Natural killer cell (primary cell): ENCODE data around the gene TPD52L2. TPM values are rescaled to one million over a fixed set of nuclear protein-coding genes. Genes with fewer than 3 reads are reported as not detected.
A peak's percentile ranks its signal among the peaks of the same experiment; 100 is the strongest.

ENCODE experiments used
- ATAC-seq, 3 donors: fragments of 150-1000 bp in 2 of 3; fragments of 200-7000 bp in 1 of 3; cut with Tn5 transposase; 1 replicate in 1 of 3; 2 replicates in 2 of 3; pipeline ENCODE4 v1.10.0; 2021; ENCODE audit warnings: mild to moderate bottlenecking in 2 of 3, moderate library complexity in 2 of 3
- DNase-seq, 2 donors: peaks; one replicate each; pipeline versions ENCODE4 v3.0.0 to v3.0.0-alpha.2; 2013 to 2021; ENCODE audit warnings: mixed read lengths in 1 of 2
- H3K27ac ChIP-seq: one replicate; pipeline ENCODE4 v1.5.1; 2013; ENCODE audit warnings: mild to moderate bottlenecking, low read length
- H3K27me3 ChIP-seq: one replicate; pipeline ENCODE4 v1.6.1; 2013; ENCODE audit warnings: low read length; ENCODE audit not compliant: control insufficient read depth, insufficient read depth
- H3K36me3 ChIP-seq: one replicate; pipeline ENCODE4 v1.6.1; 2013; ENCODE audit warnings: low read length; ENCODE audit not compliant: control insufficient read depth, insufficient read depth
- H3K4me1 ChIP-seq: one replicate; pipeline ENCODE4 v1.6.1; 2013; ENCODE audit warnings: low read length; ENCODE audit not compliant: control insufficient read depth, insufficient read depth
- H3K4me3 ChIP-seq: one replicate; pipeline ENCODE4 v1.5.1; 2013; ENCODE audit warnings: low read length
- H3K9me3 ChIP-seq: one replicate; pipeline ENCODE4 v1.6.1; 2013; ENCODE audit warnings: low read length; ENCODE audit not compliant: control insufficient read depth, insufficient read depth
- H3K27ac Mint-ChIP-seq, 2 donors: one replicate each; pipeline ENCODE4 v1.8.0; 2022; ENCODE audit warnings: mild to moderate bottlenecking in 2 of 2, mixed read lengths in 2 of 2, moderate library complexity in 1 of 2
- H3K27me3 Mint-ChIP-seq, 2 donors: one replicate each; pipeline ENCODE4 v1.8.0; 2022; ENCODE audit warnings: low read depth in 2 of 2, mixed read lengths in 2 of 2
- H3K36me3 Mint-ChIP-seq: one replicate; pipeline ENCODE4 v1.8.0; 2022; ENCODE audit warnings: mixed read lengths
- H3K4me1 Mint-ChIP-seq, 2 donors: one replicate each; pipeline ENCODE4 v1.8.0; 2022; ENCODE audit warnings: mixed read lengths in 2 of 2
- H3K4me3 Mint-ChIP-seq: one replicate; pipeline ENCODE4 v1.8.0; 2022; ENCODE audit warnings: mild to moderate bottlenecking, moderate library complexity, mixed read lengths
- H3K9me3 Mint-ChIP-seq, 2 donors: one replicate each; pipeline ENCODE4 v1.8.0; 2022; ENCODE audit warnings: mixed read lengths in 2 of 2
- WGBS: methylation state at CpG from one replicate; pipeline ENCODE4 v1.1.7; 2013; ENCODE audit warnings: missing lambda C conversion rate; ENCODE audit not compliant: insufficient coverage; 5-methylcytosine and 5-hydroxymethylcytosine counted together
- intact Hi-C: fragments of 100-400 bp; cut with micrococcal nuclease; formaldehyde crosslinking; loops from one replicate; pipeline ENCODE4 v1.14.2; 2022
- total RNA-seq, 4 donors: library from RNA; stranded (reverse); fragments of 120-200 nt in 1 of 4; gene quantifications; one replicate each; pipeline versions ENCODE4 v1.2.3 to v1.2.4, GENCODE V29; 2013 to 2022
- TF ChIP-seq, protein P1 (sequence below): fragments of 200-600 bp; IDR thresholded peaks from one replicate; pipeline ENCODE4 v1.8.0; 2022; ENCODE audit warnings: antibody characterized with exemption

TPD52L2 gene
- total RNA-seq, 3 donors from 2014 or later (not counting 1 experiment from before 2014, with no cell fraction given), result 36.8 to 47.2 (median 45.1) TPM

DNA sequence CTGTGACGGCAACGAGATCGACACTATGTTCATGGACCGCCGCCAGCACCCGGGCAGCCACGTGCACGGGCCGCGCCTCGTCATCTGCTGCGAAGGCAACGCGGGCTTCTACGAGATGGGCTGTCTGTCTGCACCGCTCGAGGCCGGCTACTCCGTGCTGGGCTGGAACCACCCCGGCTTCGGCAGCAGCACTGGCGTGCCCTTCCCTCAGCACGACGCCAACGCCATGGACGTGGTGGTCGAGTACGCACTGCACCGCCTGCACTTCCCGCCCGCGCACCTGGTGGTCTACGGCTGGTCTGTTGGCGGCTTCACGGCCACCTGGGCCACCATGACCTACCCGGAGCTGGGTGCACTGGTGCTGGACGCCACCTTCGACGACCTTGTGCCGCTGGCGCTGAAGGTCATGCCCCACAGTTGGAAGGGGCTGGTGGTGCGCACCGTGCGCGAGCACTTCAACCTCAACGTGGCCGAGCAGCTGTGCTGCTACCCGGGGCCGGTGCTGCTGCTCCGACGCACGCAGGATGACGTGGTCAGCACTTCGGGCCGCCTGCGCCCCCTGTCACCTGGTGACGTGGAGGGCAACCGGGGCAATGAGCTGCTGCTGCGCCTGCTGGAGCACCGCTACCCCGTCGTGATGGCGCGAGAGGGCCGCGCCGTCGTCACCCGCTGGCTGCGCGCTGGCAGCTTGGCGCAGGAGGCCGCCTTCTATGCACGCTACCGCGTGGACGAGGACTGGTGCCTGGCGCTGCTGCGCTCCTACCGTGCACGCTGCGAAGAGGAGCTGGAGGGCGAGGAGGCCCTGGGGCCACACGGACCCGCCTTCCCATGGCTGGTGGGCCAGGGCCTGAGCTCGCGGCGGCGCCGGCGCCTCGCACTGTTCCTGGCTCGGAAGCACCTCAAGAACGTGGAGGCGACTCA is 2.8 kb upstream of the TPD52L2 start:
- Mint-ChIP-seq H3K4me1 (peaks cover 21 to 50% of the 10 kb centered on the region in 2 donors), H3K9me3 (no peaks in the 10 kb centered on the region), H3K36me3 (no peaks in the 10 kb centered on the region), H3K27ac (no peak overlapping the region), H3K27me3 (no peaks in the 10 kb centered on the region), H3K4me3 (no peak overlapping the region)
- no peaks in the 10 kb centered on the region for H3K27me3 ChIP-seq
- no peaks in the 10 kb centered on the region for H3K9me3 ChIP-seq
- H3K36me3 ChIP-seq, result peaks cover 3% of the 10 kb centered on the region
- no peak for ATAC-seq
- TF ChIP-seq, protein P1, sequence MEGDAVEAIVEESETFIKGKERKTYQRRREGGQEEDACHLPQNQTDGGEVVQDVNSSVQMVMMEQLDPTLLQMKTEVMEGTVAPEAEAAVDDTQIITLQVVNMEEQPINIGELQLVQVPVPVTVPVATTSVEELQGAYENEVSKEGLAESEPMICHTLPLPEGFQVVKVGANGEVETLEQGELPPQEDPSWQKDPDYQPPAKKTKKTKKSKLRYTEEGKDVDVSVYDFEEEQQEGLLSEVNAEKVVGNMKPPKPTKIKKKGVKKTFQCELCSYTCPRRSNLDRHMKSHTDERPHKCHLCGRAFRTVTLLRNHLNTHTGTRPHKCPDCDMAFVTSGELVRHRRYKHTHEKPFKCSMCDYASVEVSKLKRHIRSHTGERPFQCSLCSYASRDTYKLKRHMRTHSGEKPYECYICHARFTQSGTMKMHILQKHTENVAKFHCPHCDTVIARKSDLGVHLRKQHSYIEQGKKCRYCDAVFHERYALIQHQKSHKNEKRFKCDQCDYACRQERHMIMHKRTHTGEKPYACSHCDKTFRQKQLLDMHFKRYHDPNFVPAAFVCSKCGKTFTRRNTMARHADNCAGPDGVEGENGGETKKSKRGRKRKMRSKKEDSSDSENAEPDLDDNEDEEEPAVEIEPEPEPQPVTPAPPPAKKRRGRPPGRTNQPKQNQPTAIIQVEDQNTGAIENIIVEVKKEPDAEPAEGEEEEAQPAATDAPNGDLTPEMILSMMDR, result no peak
- intact Hi-C loops, result no loop called here
- DNase-seq, result no peak
- H3K27ac ChIP-seq, result no peak overlapping the region
- WGBS, result 98% methylated on average over 95 of the region's 95 CpGs
- no peak overlapping the region for H3K4me3 ChIP-seq
- H3K4me1 ChIP-seq, result peaks cover 58% of the 10 kb centered on the region

DNA sequence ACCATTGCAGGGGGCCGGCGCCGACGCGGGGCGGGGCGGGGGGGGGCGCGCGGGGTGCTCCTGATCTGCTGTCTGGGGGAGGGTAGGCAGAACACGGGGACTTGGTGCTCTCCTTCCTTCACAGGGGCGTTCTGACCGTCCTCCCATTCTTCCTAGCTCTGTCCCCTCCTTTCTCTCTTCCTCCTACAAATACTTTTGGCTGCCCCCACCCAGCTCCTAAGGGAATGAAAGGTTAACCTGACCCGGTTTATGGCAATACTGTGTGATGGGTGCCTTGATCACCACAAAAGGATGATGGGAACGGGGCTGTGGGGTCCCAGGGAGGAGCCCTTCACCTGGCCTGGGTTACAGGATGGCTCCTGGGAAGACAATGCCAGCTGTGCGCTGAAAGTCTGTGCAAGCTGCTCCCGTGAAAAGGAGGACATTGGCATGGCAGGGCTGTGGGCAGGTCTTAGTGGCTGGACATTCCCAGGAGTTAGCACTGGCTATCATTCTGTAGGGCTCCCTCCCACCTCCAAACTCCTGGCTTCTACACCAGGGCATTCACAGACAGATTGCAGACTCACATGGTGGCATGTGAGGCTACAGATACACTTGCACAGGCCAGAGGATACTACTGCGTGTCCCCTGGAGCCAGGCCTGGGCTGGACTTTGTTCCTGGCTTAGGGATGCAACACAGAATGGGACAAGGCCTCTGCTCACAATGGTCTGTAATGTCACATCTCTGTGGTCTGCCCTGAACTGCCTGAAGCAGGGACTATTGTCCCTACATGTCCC is 1.9 kb upstream of the TPD52L2 start:
- Histone ChIP-seq H3K9me3 (no peaks in the 10 kb centered on the region), H3K27me3 (no peaks in the 10 kb centered on the region), H3K4me3 (peak overlapping the region; percentile 99), H3K36me3 (peaks cover 3% of the 10 kb centered on the region), H3K27ac (peak overlapping the region; percentile 85), H3K4me1 (peaks cover 51% of the 10 kb centered on the region)
- peak overlapping the region; percentile 91 to 95 for H3K27ac Mint-ChIP-seq
- H3K4me3 Mint-ChIP-seq, result peak overlapping the region; percentile 96
- no peaks in the 10 kb centered on the region for H3K27me3 Mint-ChIP-seq
- intact Hi-C loops, result no loop called here
- H3K36me3 Mint-ChIP-seq, result no peaks in the 10 kb centered on the region
- no peaks in the 10 kb centered on the region for H3K9me3 Mint-ChIP-seq
- no peak for DNase-seq
- TF ChIP-seq, protein P1, result no peak
- WGBS, result 95% methylated on average over 18 of the region's 18 CpGs
- peaks cover 25 to 45% of the 10 kb centered on the region in 2 donors for H3K4me1 Mint-ChIP-seq
- no peak for ATAC-seq

DNA sequence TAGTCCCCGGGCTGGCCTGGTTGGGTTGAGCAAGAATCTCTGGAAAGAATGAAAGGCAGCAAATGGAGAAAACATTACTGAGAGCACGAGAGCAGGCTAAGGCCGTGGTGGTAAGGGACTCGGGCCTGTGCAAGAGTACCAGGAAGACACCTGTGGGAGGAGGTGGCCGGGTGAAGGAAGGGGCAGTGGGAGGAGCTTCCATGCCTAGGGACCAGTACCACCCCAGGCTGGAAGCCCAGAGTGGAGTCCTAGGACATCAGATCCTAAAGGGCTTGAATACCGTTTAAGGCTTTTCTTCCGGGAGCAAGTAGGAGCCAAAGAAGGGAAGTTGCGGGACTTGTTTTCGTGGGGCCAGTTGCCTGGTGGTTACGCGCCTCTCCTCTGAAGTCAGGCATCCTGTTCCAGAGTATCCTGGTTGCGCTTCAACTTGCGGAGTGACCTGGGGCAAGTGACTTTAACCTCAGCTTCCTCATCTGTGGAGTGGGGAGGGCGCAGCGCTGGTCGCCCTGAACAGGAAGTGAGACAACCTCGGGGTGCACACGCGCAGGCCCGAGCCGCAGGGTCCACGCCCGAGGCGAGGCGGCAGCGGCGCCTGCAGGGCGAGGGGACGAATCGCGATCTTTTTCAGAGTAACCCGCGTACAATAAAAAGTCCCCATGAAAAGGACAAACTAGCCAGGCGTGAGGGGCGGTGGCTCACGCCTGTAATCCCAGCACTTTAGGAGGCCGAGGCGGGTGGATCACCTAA is 1.1 kb upstream of the TPD52L2 start:
- Histone ChIP-seq H3K4me1 (peaks cover 43% of the 10 kb centered on the region), H3K4me3 (peak overlapping the region; percentile 99), H3K27me3 (no peaks in the 10 kb centered on the region), H3K36me3 (peaks cover 5% of the 10 kb centered on the region), H3K9me3 (no peaks in the 10 kb centered on the region), H3K27ac (peak overlapping the region; percentile 85)
- TF ChIP-seq, protein P1, result peak; percentile 68
- ATAC-seq (peak; percentile 70 to 85 (median 70)), DNase-seq (peak; percentile 77 to 93)
- H3K4me1 Mint-ChIP-seq, result peaks cover 26 to 38% of the 10 kb centered on the region in 2 donors
- no peaks in the 10 kb centered on the region for H3K9me3 Mint-ChIP-seq
- intact Hi-C loops, result loop anchor here (2.0 kb wide), 1 partner anchor 325 kb away; no protein-coding TSS in a partner anchor
- 2% methylated on average over 38 of the region's 38 CpGs for WGBS
- H3K27ac Mint-ChIP-seq, result peak overlapping the region; percentile 91 to 95
- no peaks in the 10 kb centered on the region for H3K27me3 Mint-ChIP-seq
- H3K4me3 Mint-ChIP-seq, result peak overlapping the region; percentile 96
- H3K36me3 Mint-ChIP-seq, result no peaks in the 10 kb centered on the region
